ENCODE data around the gene TXNRD1.

DNA sequence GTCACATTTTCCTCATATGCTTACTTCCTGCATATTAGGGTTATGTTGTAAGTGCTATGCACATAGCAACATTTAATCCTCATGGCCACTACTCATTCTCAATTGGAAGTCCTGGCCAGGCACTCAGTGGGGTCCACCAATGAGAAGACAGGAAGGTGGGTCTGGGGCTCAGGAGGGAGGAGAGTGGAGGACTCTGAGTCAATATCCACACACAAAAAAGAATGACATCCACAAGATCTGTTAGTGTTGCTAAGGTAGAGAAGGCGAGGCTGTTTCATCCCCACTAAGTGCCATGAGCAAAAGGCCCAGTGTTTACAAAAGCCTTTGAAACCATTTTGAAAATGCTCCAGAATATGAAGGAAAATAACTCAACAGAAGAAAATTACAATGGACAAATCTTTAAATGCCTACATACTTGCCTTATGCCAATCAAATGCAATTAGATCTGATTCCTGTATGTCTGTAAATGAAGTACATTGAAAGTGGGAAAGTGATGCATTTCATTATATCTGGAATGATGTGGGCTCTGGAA, 141.9 kb downstream of the TXNRD1 start:
- TF ChIP-seq TAF1 (conservative IDR thresholded peaks at IDR 0.05) (no peak), MAX (IDR thresholded peaks at IDR 0.05) (no peak), REST (IDR thresholded peaks at IDR 0.05) (no peak), RAD21 (IDR thresholded peaks at IDR 0.05) (no peak), JUND (IDR thresholded peaks at IDR 0.05) (no peak), EGR1 (IDR thresholded peaks at IDR 0.05; ENCODE audit: low read depth in 2 of 2) (no peak)
- TF ChIP-seq, protein P1, sequence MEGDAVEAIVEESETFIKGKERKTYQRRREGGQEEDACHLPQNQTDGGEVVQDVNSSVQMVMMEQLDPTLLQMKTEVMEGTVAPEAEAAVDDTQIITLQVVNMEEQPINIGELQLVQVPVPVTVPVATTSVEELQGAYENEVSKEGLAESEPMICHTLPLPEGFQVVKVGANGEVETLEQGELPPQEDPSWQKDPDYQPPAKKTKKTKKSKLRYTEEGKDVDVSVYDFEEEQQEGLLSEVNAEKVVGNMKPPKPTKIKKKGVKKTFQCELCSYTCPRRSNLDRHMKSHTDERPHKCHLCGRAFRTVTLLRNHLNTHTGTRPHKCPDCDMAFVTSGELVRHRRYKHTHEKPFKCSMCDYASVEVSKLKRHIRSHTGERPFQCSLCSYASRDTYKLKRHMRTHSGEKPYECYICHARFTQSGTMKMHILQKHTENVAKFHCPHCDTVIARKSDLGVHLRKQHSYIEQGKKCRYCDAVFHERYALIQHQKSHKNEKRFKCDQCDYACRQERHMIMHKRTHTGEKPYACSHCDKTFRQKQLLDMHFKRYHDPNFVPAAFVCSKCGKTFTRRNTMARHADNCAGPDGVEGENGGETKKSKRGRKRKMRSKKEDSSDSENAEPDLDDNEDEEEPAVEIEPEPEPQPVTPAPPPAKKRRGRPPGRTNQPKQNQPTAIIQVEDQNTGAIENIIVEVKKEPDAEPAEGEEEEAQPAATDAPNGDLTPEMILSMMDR (IDR thresholded peaks at IDR 0.05; ENCODE audit: low read depth, low read length, missing input control): no peak
- TF ChIP-seq, protein P2, sequence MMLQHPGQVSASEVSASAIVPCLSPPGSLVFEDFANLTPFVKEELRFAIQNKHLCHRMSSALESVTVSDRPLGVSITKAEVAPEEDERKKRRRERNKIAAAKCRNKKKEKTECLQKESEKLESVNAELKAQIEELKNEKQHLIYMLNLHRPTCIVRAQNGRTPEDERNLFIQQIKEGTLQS (IDR thresholded peaks at IDR 0.05): no peak
